Gastrocnemius medialis (tissue), 4 donors: ENCODE results near the gene ARHGEF39. TPM values are rescaled to one million over a fixed set of nuclear protein-coding genes. Genes with fewer than 3 reads are reported as not detected.

Experiments
- ATAC-seq, 2 donors: fragments of 150-250 bp; one replicate each; pipeline ENCODE4 v1.9.1; 2016
- DNase-seq, 2 donors: peaks; one replicate each; pipeline ENCODE4 v3.0.0-alpha.2; 2019
- H3K27ac ChIP-seq, 4 donors: fragments of 200-600 bp; sonication (generic); 1 replicate in 1 of 4; 2 replicates in 3 of 4; pipeline ENCODE4 v1.5.1; 2016 to 2018; ENCODE audit warnings: mild to moderate bottlenecking in 2 of 4, moderate library complexity in 1 of 4
- H3K27me3 ChIP-seq, 3 donors: fragments of 200-600 bp; sonication (generic) in 2 of 3; 1 replicate in 1 of 3; 2 replicates in 2 of 3; pipeline versions ENCODE4 v1.5.1 to v1.6.0; 2016 to 2019; ENCODE audit warnings: mild to moderate bottlenecking in 1 of 3, moderate library complexity in 1 of 3
- H3K36me3 ChIP-seq, 2 donors: fragments of 200-600 bp; sonication (generic) in 1 of 2; one replicate each; pipeline ENCODE4 v1.5.1; 2017 to 2018
- H3K4me1 ChIP-seq, 2 donors: fragments of 200-600 bp; sonication (generic) in 1 of 2; one replicate each; pipeline ENCODE4 v1.5.1; 2016 to 2017; ENCODE audit warnings: mild to moderate bottlenecking in 2 of 2
- H3K4me3 ChIP-seq, 4 donors: fragments of 200-600 bp; sonication (generic) in 3 of 4; 1 replicate in 1 of 4; 2 replicates in 3 of 4; pipeline ENCODE4 v1.5.1; 2016 to 2019; ENCODE audit warnings: mild to moderate bottlenecking in 2 of 4
- H3K9me3 ChIP-seq, 3 donors: fragments of 200-600 bp; sonication (generic) in 2 of 3; 1 replicate in 1 of 3; 2 replicates in 2 of 3; pipeline ENCODE4 v1.5.1; 2016 to 2019
- POLR2A ChIP-seq, 2 donors: fragments of 450-650 bp; IDR thresholded peaks; one replicate each; pipeline ENCODE4 v1.6.1; 2017; ENCODE audit warnings: antibody characterized with exemption in 2 of 2, mild to moderate bottlenecking in 2 of 2, moderate library complexity in 2 of 2
- in situ Hi-C, 4 donors: fragments of 200-750 bp; cut with MboI; loops; one replicate each; pipeline versions ENCODE4 v1.15.0 to v1.8.0; 2017; ENCODE audit warnings: low sequenced_read_pairs in 4 of 4
- intact Hi-C: fragments of 100-400 bp; cut with DNase I; formaldehyde crosslinking; loops from one replicate; pipeline ENCODE4 v1.15.1; 2023; ENCODE audit warnings: low total_unique reads
- total RNA-seq, 4 donors: library from RNA; depleted of rRNA; stranded (reverse); fragments of >200 nt; gene quantifications; one replicate each; pipeline versions ENCODE4 v1.1.0 to v1.2.3, GENCODE V29; 2016
- TF ChIP-seq, protein P1 (sequence below), 5 experiments: fragments of 450-650 bp in 3 of 5; fragments of 200-600 bp in 2 of 5; sonication (generic) in 2 of 5; IDR thresholded peaks in 4 of 5; conservative IDR thresholded peaks in 1 of 5; 1 replicate in 4 of 5; 2 replicates in 1 of 5; pipeline ENCODE4 v1.5.1; 2016 to 2019; ENCODE audit warnings: antibody characterized with exemption in 5 of 5, mild to moderate bottlenecking in 3 of 5, moderate library complexity in 3 of 5

Gene ARHGEF39
- total RNA-seq, 4 donors from 2014 or later, result 0.07 to 0.10 TPM; not detected in 2

DNA sequence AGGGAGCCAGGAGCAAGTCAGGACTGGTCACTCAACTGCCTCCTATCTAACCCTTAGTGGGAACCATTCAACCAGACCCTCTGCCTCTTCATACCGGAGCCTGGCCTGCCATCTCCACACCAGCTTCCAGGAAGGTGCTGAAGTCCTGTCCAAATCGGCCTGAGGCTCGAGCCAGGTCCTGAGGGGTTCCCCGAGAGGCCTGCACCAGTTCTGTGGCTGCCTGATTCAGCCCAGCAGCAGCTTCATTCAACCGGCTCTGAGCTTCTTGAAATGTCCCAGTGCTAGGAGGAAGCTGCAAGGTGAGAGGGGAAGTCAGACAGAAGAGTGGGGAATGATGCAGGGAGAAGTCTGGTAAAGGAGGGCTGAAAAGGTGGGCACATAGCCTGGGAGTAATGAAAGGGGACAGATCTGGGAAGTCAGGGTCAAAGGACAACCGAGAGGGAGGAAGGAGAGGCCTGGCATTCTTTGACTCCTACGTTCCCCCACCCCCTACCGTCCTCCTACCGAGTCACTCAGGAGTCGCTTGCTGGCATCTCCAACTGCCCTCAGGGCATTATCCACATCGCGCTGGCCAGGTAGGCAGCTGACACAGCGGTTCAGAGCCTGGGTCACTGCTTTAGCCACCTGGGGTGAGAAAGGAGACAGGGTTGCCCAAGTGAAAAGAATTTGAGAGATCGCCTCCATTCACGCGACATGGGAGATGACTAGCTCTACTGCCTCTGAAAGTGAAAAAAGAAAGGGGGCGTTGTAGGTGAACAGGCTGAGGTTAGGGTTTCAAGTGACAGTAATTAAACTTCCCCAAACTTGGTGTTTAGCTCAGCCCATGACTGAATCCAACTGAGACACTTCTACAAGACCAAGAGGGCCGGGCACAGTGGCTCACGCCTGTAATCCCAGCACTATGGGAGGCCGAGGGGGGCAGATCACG is 46.8 kb upstream of the ARHGEF39 start:
- no peak for ATAC-seq
- in situ Hi-C loops, result no loop called here
- no peaks in the 10 kb centered on the region for H3K9me3 ChIP-seq
- no peaks in the 10 kb centered on the region for H3K4me1 ChIP-seq
- H3K36me3 ChIP-seq, result peaks cover 3 to 95% of the 10 kb centered on the region in 2 donors
- no peak overlapping the region for H3K27ac ChIP-seq
- intact Hi-C loops, result no loop called here
- H3K4me3 ChIP-seq, result no peak overlapping the region
- no peak for DNase-seq
- H3K27me3 ChIP-seq, result no peaks in the 10 kb centered on the region
- no peak for TF ChIP-seq POLR2A (IDR thresholded peaks at IDR 0.05)
- TF ChIP-seq, protein P1, sequence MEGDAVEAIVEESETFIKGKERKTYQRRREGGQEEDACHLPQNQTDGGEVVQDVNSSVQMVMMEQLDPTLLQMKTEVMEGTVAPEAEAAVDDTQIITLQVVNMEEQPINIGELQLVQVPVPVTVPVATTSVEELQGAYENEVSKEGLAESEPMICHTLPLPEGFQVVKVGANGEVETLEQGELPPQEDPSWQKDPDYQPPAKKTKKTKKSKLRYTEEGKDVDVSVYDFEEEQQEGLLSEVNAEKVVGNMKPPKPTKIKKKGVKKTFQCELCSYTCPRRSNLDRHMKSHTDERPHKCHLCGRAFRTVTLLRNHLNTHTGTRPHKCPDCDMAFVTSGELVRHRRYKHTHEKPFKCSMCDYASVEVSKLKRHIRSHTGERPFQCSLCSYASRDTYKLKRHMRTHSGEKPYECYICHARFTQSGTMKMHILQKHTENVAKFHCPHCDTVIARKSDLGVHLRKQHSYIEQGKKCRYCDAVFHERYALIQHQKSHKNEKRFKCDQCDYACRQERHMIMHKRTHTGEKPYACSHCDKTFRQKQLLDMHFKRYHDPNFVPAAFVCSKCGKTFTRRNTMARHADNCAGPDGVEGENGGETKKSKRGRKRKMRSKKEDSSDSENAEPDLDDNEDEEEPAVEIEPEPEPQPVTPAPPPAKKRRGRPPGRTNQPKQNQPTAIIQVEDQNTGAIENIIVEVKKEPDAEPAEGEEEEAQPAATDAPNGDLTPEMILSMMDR (IDR thresholded peaks at IDR 0.05 in 4 of 5, conservative IDR thresholded peaks at IDR 0.05 in 1 of 5), result no peak

DNA sequence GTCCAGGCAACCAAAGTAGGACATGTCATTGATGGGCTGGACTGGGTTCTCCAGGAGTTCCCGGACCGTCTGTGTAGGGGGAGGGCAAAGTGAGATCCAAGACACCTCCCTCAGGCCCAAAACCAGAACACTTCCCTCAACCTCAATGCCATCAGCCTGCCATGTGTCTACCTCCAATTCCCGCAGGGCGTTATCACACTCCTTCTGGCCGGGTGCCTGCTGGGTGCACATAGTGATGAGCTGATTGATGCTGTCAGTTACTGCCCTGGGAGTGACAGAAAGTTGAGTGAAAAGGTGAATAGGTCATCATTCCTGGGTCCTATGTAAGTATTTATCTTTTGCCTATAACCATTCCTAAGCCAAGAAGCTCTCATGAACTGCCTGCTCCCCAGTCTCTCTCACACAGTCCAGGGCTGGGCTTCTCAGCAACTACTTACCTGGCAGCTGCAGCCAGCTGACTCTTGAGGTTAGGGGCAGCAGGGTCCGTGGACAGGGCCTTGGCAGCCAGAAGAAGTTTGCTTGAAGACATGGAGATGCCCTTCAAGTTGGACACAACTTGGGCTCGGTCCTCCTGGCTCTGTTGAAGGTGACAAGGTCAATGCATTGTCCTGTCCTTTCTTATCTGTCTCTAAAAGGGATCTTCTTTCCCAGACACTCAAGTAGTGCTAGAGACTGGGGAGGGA is 46.0 kb upstream of the ARHGEF39 start:
- no peak for TF ChIP-seq POLR2A (IDR thresholded peaks at IDR 0.05)
- Histone ChIP-seq H3K9me3 (no peaks in the 10 kb centered on the region), H3K4me1 (no peaks in the 10 kb centered on the region), H3K4me3 (no peak overlapping the region), H3K36me3 (peaks cover 11 to 95% of the 10 kb centered on the region in 2 donors), H3K27ac (no peak overlapping the region), H3K27me3 (no peaks in the 10 kb centered on the region)
- intact Hi-C loops, result no loop called here
- in situ Hi-C loops, result no loop called here
- ATAC-seq (no peak), DNase-seq (no peak)

DNA sequence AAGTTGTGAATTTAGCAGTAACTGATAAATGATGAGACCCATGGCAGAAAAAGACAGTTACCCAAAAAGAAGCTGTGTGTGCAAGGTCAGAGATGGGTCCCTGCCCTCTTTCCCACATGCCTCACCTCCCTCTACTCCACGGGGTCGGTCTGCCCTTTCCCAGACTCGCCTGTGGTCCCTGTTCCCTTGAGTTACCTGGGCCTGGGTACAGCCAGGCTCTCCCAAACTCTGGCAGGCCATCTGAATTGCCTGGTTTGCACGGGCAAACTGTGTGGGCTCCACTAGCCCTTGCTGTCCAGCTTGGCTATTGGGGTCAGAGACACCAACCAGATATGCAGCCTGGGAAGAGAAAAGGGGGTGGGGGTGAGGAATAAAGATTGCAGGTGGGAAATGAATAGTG is 43.2 kb upstream of the ARHGEF39 start:
- DNase-seq (no peak), ATAC-seq (no peak)
- in situ Hi-C loops (no loop called here), intact Hi-C loops (no loop called here)
- Histone ChIP-seq H3K9me3 (no peaks in the 10 kb centered on the region), H3K27ac (no peak overlapping the region), H3K4me3 (no peak overlapping the region), H3K36me3 (peaks cover 11 to 95% of the 10 kb centered on the region in 2 donors), H3K27me3 (no peaks in the 10 kb centered on the region), H3K4me1 (no peaks in the 10 kb centered on the region)
- TF ChIP-seq POLR2A (IDR thresholded peaks at IDR 0.05), result no peak
- TF ChIP-seq, protein P1 (IDR thresholded peaks at IDR 0.05 in 4 of 5, conservative IDR thresholded peaks at IDR 0.05 in 1 of 5), result no peak

DNA sequence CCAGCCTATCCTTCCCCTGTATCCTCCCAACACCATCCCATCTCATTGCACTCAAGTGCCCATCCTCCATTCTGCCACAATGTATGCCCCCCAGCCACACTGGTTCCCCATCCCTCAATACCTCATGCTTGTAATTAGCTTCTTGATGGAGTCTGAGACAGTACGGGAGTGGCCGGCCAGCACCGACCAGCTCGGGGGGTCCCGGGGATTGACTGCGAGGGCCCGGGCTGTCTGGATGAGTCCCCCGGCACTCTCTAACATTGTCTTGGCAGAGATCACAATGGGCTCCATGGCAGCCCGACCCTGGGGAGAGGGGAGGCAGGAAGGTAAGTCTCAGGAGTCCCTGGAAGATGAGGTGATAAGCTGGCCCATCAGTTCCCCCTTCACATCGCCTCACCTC is 42.0 kb upstream of the ARHGEF39 start:
- in situ Hi-C loops, result no loop called here
- no peak for DNase-seq

More for the DNA sequence above, 42.0 kb upstream of the ARHGEF39 start:
- Histone ChIP-seq H3K27me3 (no peaks in the 10 kb centered on the region), H3K9me3 (no peaks in the 10 kb centered on the region), H3K27ac (no peak overlapping the region), H3K4me3 (no peak overlapping the region), H3K36me3 (peaks cover 11 to 95% of the 10 kb centered on the region in 2 donors), H3K4me1 (no peaks in the 10 kb centered on the region)
- TF ChIP-seq POLR2A (IDR thresholded peaks at IDR 0.05), result no peak
- TF ChIP-seq, protein P1 (IDR thresholded peaks at IDR 0.05 in 4 of 5, conservative IDR thresholded peaks at IDR 0.05 in 1 of 5), result no peak
- ATAC-seq, result no peak
- intact Hi-C loops, result no loop called here
